ENCODE measurements around the gene OR5M3.

Gene OR5M3

DNA sequence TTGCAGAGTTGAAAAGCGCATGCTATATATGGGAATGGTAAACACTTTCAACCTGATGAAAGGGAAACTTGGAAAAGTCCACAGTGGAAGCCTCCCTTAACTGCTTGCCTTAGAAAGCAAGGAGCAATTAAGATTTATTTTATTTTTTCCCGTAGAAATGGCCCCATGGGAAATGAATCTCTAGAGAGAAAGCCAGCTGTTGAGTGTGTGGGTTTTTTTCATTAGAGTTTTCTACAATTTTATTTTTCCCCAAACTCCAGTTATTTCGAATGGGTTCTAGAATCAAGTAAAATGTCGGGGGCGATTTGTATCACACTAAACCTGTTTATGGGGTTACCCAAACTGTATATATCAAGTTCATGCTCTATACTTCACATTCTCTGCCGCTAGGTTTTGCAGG is at the start of gene OR5M3:
Gene OR5M3, minus strand, starts transcription at position 101 of the 400 bp plus-strand sequence. CDS start 2,855 bp downstream, outside the sequence.
- DNase-seq (ENCODE audit: low read depth, low spot score), result no peak

DNA sequence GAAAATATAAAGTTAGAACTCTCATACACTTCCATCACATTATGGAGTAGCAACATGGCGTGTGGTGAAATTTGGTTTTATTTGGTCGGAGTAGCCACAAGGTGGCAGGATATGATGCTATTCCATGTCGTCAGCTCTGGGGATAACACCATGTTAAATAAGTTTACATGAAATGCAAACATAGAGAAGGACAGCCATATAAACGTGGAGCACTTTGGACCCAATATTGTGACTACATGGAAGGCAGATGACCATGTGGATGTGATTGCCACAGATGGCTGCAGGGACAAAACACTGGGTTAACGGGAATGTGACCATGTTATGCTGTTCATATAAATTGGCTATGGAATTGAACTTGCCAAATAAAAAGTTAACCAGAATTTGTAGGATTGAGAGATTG is 48.9 kb upstream of the OR5M3 start:
- no peak for DNase-seq (ENCODE audit: low read depth, low spot score)

DNA sequence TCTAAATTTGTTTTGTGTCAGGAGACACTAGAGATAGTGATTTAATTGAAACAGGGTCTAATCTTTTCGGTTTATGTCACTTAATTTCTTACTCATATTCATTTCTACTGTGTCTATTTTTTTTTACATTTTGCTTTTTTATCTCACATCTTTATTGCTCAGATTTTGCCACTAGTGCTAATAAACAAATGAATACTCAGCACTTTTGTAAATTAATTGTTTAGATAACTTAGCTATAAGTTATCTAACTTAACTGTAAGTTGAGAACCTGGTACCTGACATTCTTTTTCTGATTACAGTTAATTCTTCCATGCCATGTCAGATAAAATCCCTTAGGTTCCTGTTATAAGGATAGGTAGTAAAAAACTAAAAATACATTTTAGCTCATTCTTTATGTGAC is 40.1 kb upstream of the OR5M3 start:
- no peak for DNase-seq (ENCODE audit: low read depth, low spot score)

DNA sequence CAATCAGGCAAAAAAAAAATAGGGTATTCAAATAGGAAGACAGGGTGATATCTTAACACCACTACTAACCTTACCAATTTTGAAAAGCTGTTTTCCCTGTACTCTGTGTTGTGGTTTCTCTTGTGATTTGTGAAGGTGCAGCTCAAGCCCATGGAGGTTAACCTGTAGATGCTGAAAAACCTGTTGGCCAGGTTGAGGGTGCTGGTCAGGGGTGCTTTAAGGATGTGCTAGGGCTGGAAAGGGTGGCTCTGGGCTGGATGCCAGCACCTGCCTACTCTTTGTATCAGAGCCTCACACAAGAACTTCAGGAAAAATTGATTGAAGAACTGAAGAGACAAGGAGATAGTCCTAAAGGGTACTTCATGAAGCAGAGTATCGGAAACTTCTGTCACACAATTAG is 36.3 kb upstream of the OR5M3 start:
- no peak for DNase-seq (ENCODE audit: low read depth, low spot score)

DNA sequence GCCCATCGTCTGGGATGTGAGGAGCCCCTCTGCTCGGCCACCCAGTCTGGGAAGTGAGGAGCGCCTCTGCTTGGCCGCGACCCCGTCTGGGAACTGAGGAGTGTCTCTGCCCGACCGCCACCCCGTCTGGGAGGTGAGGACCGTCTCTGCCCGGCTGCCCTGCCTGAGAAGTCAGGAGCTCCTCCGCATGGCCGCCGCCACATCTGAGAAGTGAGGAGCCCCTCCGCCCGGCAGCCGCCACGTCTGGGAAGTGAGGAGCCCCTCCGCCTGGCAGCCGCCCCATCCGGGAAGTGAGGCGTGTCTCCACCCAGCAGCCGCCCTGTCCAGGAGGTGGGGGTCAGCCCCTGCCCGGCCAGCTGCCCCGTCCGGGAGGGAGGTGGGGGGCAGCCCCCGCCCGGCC is 23.9 kb upstream of the OR5M3 start:
- DNase-seq (ENCODE audit: low read depth, low spot score), result no peak

DNA sequence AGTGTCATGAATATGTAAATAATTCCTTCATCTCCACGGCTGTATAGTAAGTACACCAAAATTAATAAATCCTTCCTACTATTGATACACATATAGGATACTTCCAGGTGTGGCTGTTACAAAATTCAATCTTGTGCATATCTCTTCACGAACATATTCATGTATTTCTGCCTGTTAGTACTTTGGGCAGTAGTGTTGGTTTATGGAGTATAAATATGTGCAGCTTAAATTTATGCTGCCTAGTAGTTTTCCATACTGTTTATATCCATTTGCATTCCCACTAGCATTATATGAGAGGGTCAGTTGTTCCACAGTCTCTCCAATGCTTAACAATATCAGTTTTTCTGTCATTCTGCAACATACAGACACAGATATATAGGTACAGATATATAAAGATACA is 22.0 kb upstream of the OR5M3 start:
- DNase-seq (ENCODE audit: low read depth, low spot score), result no peak

DNA sequence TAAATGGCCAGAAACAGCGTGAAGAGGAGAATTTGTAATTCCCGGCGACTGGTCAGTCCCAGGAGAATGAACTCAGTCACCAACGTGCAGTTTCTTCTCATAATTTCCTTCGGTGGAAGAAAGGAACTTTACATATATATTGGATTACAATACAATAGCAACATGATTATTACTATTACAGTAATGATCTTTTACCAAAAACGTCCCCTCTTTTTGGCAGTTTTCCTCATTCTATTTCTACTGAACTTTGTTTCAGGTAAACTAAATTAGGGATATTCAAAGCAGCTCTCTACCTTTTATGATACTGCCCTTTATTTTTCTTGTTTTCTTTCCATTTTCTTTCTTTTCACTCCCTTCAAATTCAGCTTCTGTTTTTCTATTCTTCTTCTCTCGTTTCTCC is 18.1 kb upstream of the OR5M3 start, which contains the start of gene OR5M8:
Gene OR5M8, minus strand, starts transcription at position 101 of the 400 bp plus-strand sequence. Its CDS starts 0 bp downstream, at position 101.
- DNase-seq (ENCODE audit: low read depth, low spot score), result no peak

DNA sequence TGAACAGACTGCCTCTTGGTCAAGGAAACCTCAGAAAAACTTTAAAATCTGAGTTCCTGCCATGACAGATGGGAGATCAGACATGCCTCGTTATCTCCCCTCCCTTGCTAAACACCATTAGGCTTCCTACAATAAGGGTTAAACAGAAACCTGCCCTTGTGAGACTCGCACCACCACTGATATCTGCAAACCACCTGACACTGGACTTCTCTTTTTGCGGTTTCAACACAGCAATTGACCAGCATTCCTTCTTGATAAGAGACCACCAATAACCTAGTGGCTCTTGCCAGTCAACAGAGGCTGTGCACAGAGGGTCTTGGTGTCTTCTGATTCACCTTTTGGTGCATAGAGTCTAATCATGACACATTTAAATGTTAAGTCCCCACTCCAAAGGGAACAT is 13.6 kb upstream of the OR5M3 start:
- no peak for DNase-seq (ENCODE audit: low read depth, low spot score)

DNA sequence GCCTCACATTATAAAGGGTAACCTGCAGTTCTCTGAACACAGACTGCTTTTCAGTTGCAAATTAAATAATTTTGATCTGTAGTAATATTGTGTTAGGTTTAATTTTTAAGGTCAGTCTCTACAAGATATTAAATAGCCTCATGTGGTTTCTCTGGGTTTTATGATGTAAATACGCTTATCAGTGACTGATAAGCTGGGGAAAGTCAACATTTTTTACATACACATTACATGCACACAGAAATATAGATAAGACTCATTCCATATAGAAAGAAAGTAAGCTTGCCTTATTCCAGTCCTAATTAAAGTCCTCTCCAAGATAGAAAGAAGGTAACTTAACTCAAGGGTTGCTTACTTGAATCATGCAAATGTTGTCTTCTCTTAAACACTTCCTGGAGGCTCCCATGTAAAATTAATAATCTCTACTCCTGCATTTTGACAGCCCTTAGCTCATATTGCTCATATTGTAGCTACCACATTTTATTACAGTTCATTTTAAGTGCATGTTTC is 1.6 kb upstream of the OR5M3 start:
- DNase-seq (ENCODE audit: low read depth, low spot score), result no peak

DNA sequence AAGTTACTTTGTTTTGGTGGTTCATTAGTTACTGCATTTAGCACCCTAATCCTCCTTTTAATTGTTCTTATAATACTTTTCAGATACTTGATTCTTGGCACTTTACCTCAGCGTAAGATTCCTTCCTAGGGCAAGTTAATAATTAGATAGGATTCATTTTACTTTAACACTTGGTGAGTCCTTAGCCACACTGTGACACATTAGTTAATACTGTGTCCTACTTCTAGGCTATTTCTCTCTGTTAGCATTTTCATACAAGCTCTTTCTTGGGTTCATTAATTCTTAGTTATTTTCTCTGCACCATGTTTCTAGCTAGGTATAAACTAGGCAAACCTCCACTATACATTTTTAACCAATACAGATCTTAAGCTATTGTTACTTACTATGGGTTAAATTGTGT is 16.1 kb downstream of the OR5M3 start:
- DNase-seq (ENCODE audit: low read depth, low spot score), result no peak

DNA sequence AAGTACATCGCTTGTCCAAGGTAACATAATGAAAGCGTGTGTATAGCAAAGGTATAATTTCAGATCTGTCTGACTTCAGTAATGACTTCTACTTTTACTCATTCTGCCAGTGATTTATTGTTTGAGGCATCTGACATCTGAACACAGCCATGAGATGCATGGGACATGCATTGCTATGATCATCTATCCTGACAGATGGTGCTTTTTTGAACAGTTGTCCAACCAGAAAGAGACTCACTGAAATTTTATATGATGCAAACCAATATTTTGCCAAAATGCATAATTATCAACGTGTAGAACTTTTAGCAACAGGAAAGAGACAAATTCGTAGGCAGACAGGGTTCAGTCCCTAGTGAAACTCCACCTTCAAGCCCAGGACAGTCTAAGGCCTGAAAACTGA is 19.6 kb downstream of the OR5M3 start:
- DNase-seq (ENCODE audit: low read depth, low spot score), result no peak

Measured in iPS DF 19.7 (cell line).